ENCODE data around the gene PRRT4.

The PRRT4 gene

DNA sequence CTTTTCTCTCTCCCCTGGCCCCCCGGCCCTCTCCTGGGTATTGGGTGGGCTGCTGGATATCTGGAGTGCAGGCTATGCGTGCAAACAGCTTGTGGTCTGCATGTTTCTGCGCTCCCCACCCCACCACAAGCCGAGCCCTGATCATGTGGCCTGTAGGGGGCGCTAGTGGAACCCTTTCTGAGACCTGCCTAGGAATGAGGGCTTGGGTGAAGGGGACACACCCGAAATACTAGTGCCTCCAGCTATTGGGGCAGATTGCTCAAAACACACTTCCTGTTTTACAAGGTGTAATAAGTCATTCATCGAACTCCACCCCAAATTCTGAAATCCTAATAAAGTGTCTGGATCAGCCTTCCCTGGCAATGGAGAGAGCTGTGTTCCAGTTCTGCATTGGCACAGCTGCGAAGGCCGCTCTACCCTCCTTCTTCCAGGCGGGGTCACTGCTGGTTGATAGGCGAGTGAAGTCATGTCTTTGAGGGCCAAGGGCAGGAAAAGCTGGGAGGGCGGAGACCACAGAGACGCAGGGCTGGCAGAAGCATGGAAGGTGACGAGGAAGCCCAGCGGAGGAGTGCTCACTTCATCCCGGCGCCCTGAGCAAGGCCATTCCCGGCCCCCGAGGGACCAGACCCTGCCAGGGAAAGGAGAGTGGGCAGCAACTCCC is 19.8 kb upstream of the PRRT4 start:
- no peaks in the 10 kb centered on the region for H3K4me1 ChIP-seq (ENCODE audit: insufficient read depth, low read length, severe bottlenecking)
- H2AFZ ChIP-seq (ENCODE audit: low read length), result no peak overlapping the region
- no peaks in the 10 kb centered on the region for H3K9me3 ChIP-seq (ENCODE audit: low read length)
- no peaks in the 10 kb centered on the region for H3F3A ChIP-seq (ENCODE audit: insufficient read depth, low read length)
- H3K4me3 ChIP-seq (ENCODE audit: low read depth, low read length, poor library complexity, severe bottlenecking), result no peak overlapping the region
- H4K20me1 ChIP-seq (ENCODE audit: insufficient read depth, low read length), result no peaks in the 10 kb centered on the region
- no peaks in the 10 kb centered on the region for H3K9me2 ChIP-seq (ENCODE audit: low read depth, low read length)
- H3K4me2 ChIP-seq (ENCODE audit: low read length), result no peak overlapping the region
- no peaks in the 10 kb centered on the region for H3K36me3 ChIP-seq (ENCODE audit: insufficient read depth, low read length)
- H3K27me3 ChIP-seq (ENCODE audit: insufficient read depth, low read length), result peaks cover 6% of the 10 kb centered on the region; the same call in 1 of the 2 replicates
- H3K27ac ChIP-seq (ENCODE audit: low read depth, low read length, poor library complexity, severe bottlenecking), result no peak overlapping the region
- no peak overlapping the region for H3K9ac ChIP-seq (ENCODE audit: low read length)
- no peak for TF ChIP-seq EZH2 (IDR thresholded peaks at IDR 0.05; ENCODE audit: borderline replicate concordance, low read length)
- TF ChIP-seq, protein P1, sequence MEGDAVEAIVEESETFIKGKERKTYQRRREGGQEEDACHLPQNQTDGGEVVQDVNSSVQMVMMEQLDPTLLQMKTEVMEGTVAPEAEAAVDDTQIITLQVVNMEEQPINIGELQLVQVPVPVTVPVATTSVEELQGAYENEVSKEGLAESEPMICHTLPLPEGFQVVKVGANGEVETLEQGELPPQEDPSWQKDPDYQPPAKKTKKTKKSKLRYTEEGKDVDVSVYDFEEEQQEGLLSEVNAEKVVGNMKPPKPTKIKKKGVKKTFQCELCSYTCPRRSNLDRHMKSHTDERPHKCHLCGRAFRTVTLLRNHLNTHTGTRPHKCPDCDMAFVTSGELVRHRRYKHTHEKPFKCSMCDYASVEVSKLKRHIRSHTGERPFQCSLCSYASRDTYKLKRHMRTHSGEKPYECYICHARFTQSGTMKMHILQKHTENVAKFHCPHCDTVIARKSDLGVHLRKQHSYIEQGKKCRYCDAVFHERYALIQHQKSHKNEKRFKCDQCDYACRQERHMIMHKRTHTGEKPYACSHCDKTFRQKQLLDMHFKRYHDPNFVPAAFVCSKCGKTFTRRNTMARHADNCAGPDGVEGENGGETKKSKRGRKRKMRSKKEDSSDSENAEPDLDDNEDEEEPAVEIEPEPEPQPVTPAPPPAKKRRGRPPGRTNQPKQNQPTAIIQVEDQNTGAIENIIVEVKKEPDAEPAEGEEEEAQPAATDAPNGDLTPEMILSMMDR (IDR thresholded peaks at IDR 0.05; ENCODE audit: low read length), result peak; percentile 96
- H3K79me2 ChIP-seq (ENCODE audit: insufficient read depth, low read length), result no peaks in the 10 kb centered on the region

DNA sequence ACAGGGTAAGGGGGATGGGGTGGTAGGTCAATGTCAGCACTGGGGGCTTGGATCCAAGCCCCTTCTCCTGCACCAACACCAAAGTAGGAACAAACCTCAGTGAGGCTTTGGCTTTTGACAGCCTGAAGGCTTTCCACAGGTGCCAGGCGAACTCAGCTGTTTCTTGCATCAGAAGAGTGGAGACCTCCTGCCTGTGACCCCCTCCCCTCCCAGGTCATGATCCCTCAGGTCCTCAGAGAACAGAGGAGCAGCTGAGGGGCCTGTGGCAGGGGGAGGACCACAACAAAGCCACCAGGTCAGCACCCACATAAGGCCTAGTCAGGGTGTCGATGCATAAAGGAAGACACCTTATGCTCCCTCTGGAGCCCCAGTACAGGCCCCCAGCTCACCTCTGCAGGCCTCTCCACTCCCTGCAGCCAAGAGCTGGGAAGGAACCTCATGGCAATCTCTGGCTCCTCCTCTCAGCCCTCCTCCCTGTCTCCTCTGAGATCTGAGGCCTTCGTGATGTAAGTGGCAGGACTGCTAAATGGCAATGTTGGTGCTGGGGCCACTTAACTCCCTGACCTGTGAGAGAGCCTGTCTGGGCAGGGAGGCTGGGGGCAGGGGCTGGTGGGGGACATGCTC is 19.1 kb upstream of the PRRT4 start:
- no peaks in the 10 kb centered on the region for H3F3A ChIP-seq (ENCODE audit: insufficient read depth, low read length)
- no peaks in the 10 kb centered on the region for H4K20me1 ChIP-seq (ENCODE audit: insufficient read depth, low read length)
- H2AFZ ChIP-seq (ENCODE audit: low read length), result no peak overlapping the region
- no peak overlapping the region for H3K9ac ChIP-seq (ENCODE audit: low read length)
- peaks cover 6% of the 10 kb centered on the region; the same call in 1 of the 2 replicates for H3K27me3 ChIP-seq (ENCODE audit: insufficient read depth, low read length)
- H3K4me1 ChIP-seq (ENCODE audit: insufficient read depth, low read length, severe bottlenecking), result no peaks in the 10 kb centered on the region
- H3K4me3 ChIP-seq (ENCODE audit: low read depth, low read length, poor library complexity, severe bottlenecking), result no peak overlapping the region
- H3K4me2 ChIP-seq (ENCODE audit: low read length), result no peak overlapping the region
- H3K79me2 ChIP-seq (ENCODE audit: insufficient read depth, low read length), result no peaks in the 10 kb centered on the region
- H3K9me3 ChIP-seq (ENCODE audit: low read length), result no peaks in the 10 kb centered on the region
- TF ChIP-seq EZH2 (IDR thresholded peaks at IDR 0.05; ENCODE audit: borderline replicate concordance, low read length), result no peak
- TF ChIP-seq, protein P1 (IDR thresholded peaks at IDR 0.05; ENCODE audit: low read length), result no peak
- no peak overlapping the region for H3K27ac ChIP-seq (ENCODE audit: low read depth, low read length, poor library complexity, severe bottlenecking)
- no peaks in the 10 kb centered on the region for H3K9me2 ChIP-seq (ENCODE audit: low read depth, low read length)
- no peaks in the 10 kb centered on the region for H3K36me3 ChIP-seq (ENCODE audit: insufficient read depth, low read length)

DNA sequence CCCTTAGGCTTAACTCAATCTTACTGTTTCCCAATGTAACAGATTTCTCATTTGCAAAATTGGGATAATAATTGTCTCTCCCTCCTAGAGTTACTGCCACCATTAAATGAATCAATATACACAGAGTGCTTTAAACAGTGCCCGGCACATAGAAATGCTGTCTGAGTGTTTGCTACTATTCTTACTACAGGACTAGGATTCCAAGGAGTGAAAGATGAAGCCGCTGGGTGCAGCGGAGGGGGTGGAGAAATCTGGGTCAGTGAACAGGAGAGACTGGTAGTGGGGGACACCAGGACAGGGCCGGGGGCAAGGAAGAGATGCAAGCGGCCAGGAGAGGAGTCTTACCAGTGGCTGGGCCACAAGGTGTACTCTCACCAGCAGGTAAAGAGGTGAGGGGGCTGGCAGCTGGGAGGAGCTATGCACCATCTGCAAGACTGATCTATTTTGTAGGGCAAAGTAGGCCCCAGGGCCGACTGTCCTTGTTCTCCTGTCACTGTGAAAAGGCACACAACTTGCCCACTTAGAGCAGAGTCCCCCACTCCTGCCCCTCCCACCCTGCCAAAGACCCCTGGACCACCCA is 18.5 kb upstream of the PRRT4 start:
- Histone ChIP-seq H3K27me3 (ENCODE audit: insufficient read depth, low read length) (peaks cover 6% of the 10 kb centered on the region; the same call in 1 of the 2 replicates), H3K79me2 (ENCODE audit: insufficient read depth, low read length) (no peaks in the 10 kb centered on the region), H3K36me3 (ENCODE audit: insufficient read depth, low read length) (no peaks in the 10 kb centered on the region), H2AFZ (ENCODE audit: low read length) (no peak overlapping the region), H3F3A (ENCODE audit: insufficient read depth, low read length) (no peaks in the 10 kb centered on the region), H3K9me3 (ENCODE audit: low read length) (no peaks in the 10 kb centered on the region), H4K20me1 (ENCODE audit: insufficient read depth, low read length) (no peaks in the 10 kb centered on the region), H3K9me2 (ENCODE audit: low read depth, low read length) (no peaks in the 10 kb centered on the region), H3K9ac (ENCODE audit: low read length) (no peak overlapping the region), H3K27ac (ENCODE audit: low read depth, low read length, poor library complexity, severe bottlenecking) (no peak overlapping the region), H3K4me1 (ENCODE audit: insufficient read depth, low read length, severe bottlenecking) (no peaks in the 10 kb centered on the region), H3K4me3 (ENCODE audit: low read depth, low read length, poor library complexity, severe bottlenecking) (no peak overlapping the region), H3K4me2 (ENCODE audit: low read length) (no peak overlapping the region)
- no peak for TF ChIP-seq EZH2 (IDR thresholded peaks at IDR 0.05; ENCODE audit: borderline replicate concordance, low read length)
- TF ChIP-seq, protein P1 (IDR thresholded peaks at IDR 0.05; ENCODE audit: low read length), result no peak
